SK-N-SH (cell line): ENCODE measurements around the gene DOK4. TPM values are rescaled to one million over a fixed set of nuclear protein-coding genes. Genes with fewer than 3 reads are reported as not detected.

Experiments used
- CTCF ChIA-PET: fragments of 300-600, 350-600 bp; formaldehyde crosslinking; extraction: SDS; loops from one replicate; lab custom pipeline; 2021; lab: Yijun Ruan, JAX
- POLR2A ChIA-PET: fragments of 350-600 bp; sonication (Branson Sonifier 250); formaldehyde crosslinking; extraction: SDS; loops from one replicate; lab custom pipeline; 2020; ENCODE audit warnings: antibody characterized with exemption, inconsistent platforms; lab: Yijun Ruan, JAX
- DNase-seq: peaks from one replicate; pipeline ENCODE4 v3.0.0; 2012
- H2AFZ ChIP-seq: fragments of 200-600 bp; sonication (generic); 2 replicates; pipeline ENCODE4 v1.8.1; 2016; ENCODE audit warnings: antibody characterized with exemption, mild to moderate bottlenecking, low read depth
- H3F3A ChIP-seq: fragments of 200-600 bp; sonication (generic); replicated peaks from 2 replicates; pipeline ENCODE3; 2016; ENCODE audit warnings: antibody characterized with exemption, mild to moderate bottlenecking; ENCODE audit not compliant: insufficient read depth
- H3K27ac ChIP-seq, 2 experiments: fragments of 200-500 bp in 1 of 2; fragments of 200-600 bp in 1 of 2; sonication (Bioruptor generic) in 1 of 2; sonication (generic), shearing (Covaris generic) in 1 of 2; 2 replicates each; pipeline versions ENCODE4 v1.5.1 to v1.6.1; 2014 to 2016; ENCODE audit warnings: low read depth in 2 of 2, inconsistent platforms in 1 of 2, low read length in 1 of 2, mild to moderate bottlenecking in 1 of 2, mixed read lengths in 1 of 2
- H3K27me3 ChIP-seq: fragments of 200-600 bp; sonication (generic), shearing (Covaris generic); 2 replicates; pipeline ENCODE4 v1.6.1; 2016; ENCODE audit warnings: mixed run types; ENCODE audit not compliant: insufficient read depth
- H3K36me3 ChIP-seq, 2 experiments: fragments of 200-500 bp in 1 of 2; fragments of 200-600 bp in 1 of 2; sonication (Bioruptor generic) in 1 of 2; sonication (generic) in 1 of 2; replicated peaks in 1 of 2; 2 replicates each; pipeline versions ENCODE3 to v1.5.1; 2014 to 2016; ENCODE audit warnings: low read length in 1 of 2, mild to moderate bottlenecking in 1 of 2; ENCODE audit not compliant: insufficient read depth in 2 of 2, control insufficient read depth in 1 of 2
- H3K4me1 ChIP-seq, 2 experiments: fragments of 200-500 bp in 1 of 2; fragments of 200-600 bp in 1 of 2; sonication (Bioruptor generic) in 1 of 2; sonication (generic), shearing (Covaris generic) in 1 of 2; 2 replicates each; pipeline versions ENCODE4 v1.5.1 to v1.6.1; 2014 to 2016; ENCODE audit warnings: low read depth in 1 of 2, low read length in 1 of 2, mixed run types in 1 of 2; ENCODE audit not compliant: insufficient read depth in 2 of 2, control insufficient read depth in 1 of 2
- H3K4me2 ChIP-seq: fragments of 200-600 bp; sonication (generic), shearing (Covaris generic); 2 replicates; pipeline ENCODE4 v1.6.1; 2017; ENCODE audit warnings: mixed run types
- H3K4me3 ChIP-seq, 2 experiments: fragments of 200-500 bp in 1 of 2; fragments of 200-600 bp in 1 of 2; sonication (Bioruptor generic) in 1 of 2; sonication (generic), shearing (Covaris generic) in 1 of 2; 2 replicates each; pipeline versions ENCODE4 v1.5.1 to v1.8.1; 2014 to 2016; ENCODE audit warnings: low read depth in 2 of 2, inconsistent platforms in 1 of 2, low read length in 1 of 2, mild to moderate bottlenecking in 1 of 2, mixed read lengths in 1 of 2, moderate library complexity in 1 of 2
- H3K79me2 ChIP-seq: fragments of 200-600 bp; sonication (generic); 2 replicates; pipeline ENCODE4 v1.8.1; 2017; ENCODE audit warnings: mild to moderate bottlenecking; ENCODE audit not compliant: insufficient read depth
- H3K9ac ChIP-seq: fragments of 200-600 bp; sonication (generic); 2 replicates; pipeline ENCODE4 v1.6.1; 2017; ENCODE audit warnings: mixed run types
- H3K9me2 ChIP-seq: fragments of 200-600 bp; sonication (generic); 2 replicates; pipeline ENCODE4 v1.6.1; 2017; ENCODE audit warnings: mixed run types
- H3K9me3 ChIP-seq: fragments of 200-600 bp; sonication (generic); 2 replicates; pipeline ENCODE4 v1.6.1; 2017; ENCODE audit warnings: mixed run types, mild to moderate bottlenecking, moderate library complexity
- H4K20me1 ChIP-seq: fragments of 200-600 bp; sonication (generic); 2 replicates; pipeline ENCODE4 v1.6.1; 2017; ENCODE audit warnings: mild to moderate bottlenecking, mixed run types; ENCODE audit not compliant: insufficient read depth
- CHD2 ChIP-seq: fragments of 150-350 bp; IDR thresholded peaks from 2 replicates; pipeline ENCODE4 v1.6.1; 2018; ENCODE audit warnings: low read length; ENCODE audit not compliant: partially characterized antibody
- ELF1 ChIP-seq: IDR thresholded peaks from 2 replicates; pipeline ENCODE4 v1.4.0; 2012
- EZH2phosphoT487 ChIP-seq: fragments of 200-600 bp; sonication (generic); IDR thresholded peaks from 2 replicates; pipeline ENCODE4 v1.6.1; 2017; ENCODE audit warnings: low read depth, mixed run types, mild to moderate bottlenecking, antibody characterized with exemption, moderate library complexity, borderline replicate concordance
- FOSL2 ChIP-seq: IDR thresholded peaks from 2 replicates; pipeline ENCODE4 v1.4.0; 2012; ENCODE audit warnings: low read depth, mild to moderate bottlenecking, moderate library complexity, borderline replicate concordance
- GATA2 ChIP-seq: sonication (generic); formaldehyde crosslinking; IDR thresholded peaks from 2 replicates; pipeline ENCODE4 v1.5.0; 2020; ENCODE audit warnings: mild to moderate bottlenecking, missing genetic modification reagents
- JUND ChIP-seq: IDR thresholded peaks from 2 replicates; pipeline ENCODE4 v1.4.0; 2012
- MEF2A ChIP-seq: IDR thresholded peaks from 2 replicates; pipeline ENCODE4 v1.4.0; 2012; ENCODE audit warnings: low read depth, borderline replicate concordance
- MXI1 ChIP-seq: IDR thresholded peaks from 2 replicates; pipeline ENCODE4 v1.6.1; 2012; ENCODE audit warnings: mild to moderate bottlenecking, low read depth, low read length, improper control_type of control experiment
- NFIC ChIP-seq: IDR thresholded peaks from 2 replicates; pipeline ENCODE4 v1.4.0; 2012; ENCODE audit warnings: borderline replicate concordance
- NRF1 ChIP-seq: IDR thresholded peaks from 2 replicates; pipeline ENCODE4 v1.6.1; 2012; ENCODE audit warnings: low read depth, mild to moderate bottlenecking, low read length
- RXRA ChIP-seq: IDR thresholded peaks from 2 replicates; pipeline ENCODE4 v1.4.0; 2012; ENCODE audit warnings: low read depth, mild to moderate bottlenecking, borderline replicate concordance
- TCF12 ChIP-seq: IDR thresholded peaks from 2 replicates; pipeline ENCODE4 v1.4.0; 2012
- WGBS: methylation state at CpG from one replicate; pipeline ENCODE4 v1.1.6; 2017; ENCODE audit warnings: low lambda C conversion rate; 5-methylcytosine and 5-hydroxymethylcytosine counted together
- polyA plus RNA-seq, 3 experiments: library from polyadenylated mRNA; depleted of rRNA; stranded (reverse); fragments of >200 nt; gene quantifications; 2 replicates each; pipeline ENCODE4 v1.2.3, GENCODE V29; 2012
- TF ChIP-seq, protein P1 (sequence below): fragments of 150-350 bp; IDR thresholded peaks from 2 replicates; pipeline ENCODE4 v1.6.1; 2017; ENCODE audit warnings: antibody characterized with exemption, low read length, low read depth, borderline replicate concordance
- TF ChIP-seq, protein P2 (sequence below): IDR thresholded peaks from 2 replicates; pipeline ENCODE4 v1.4.0; 2012; ENCODE audit warnings: low read depth, borderline replicate concordance
- TF ChIP-seq, protein P3 (sequence below): fragments of 150-350 bp; IDR thresholded peaks from 2 replicates; pipeline ENCODE4 v1.6.1; 2016; ENCODE audit warnings: mild to moderate bottlenecking, low read depth, low read length
- TF ChIP-seq, protein P4 (sequence below): IDR thresholded peaks from 2 replicates; pipeline ENCODE4; 2012

DOK4 gene
- polyA plus RNA-seq, 1 of the 3 experiments (the other 2 are of a cell fraction): 28.4 TPM

DNA sequence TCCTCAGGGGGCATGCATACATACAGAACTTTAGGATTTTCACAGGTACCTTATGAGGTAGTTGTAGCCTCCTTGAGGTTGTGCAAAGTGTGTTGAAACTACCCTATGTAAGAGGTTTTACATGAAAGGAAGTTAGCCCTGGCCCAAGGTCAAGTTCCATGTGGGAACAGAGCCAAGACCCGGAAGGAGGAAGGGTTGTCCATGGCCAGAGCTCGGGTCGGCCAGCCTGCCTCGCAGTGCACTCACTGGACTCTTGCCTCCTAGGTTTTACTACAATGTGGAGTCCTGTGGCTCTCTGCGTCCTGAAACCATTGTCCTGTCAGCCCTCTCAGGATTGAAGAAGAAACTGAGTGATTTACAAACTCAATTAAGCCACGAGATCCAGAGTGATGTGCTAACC is 15.6 kb downstream of the DOK4 start:
- Histone ChIP-seq H3K79me2 (peaks cover 3% of the 10 kb centered on the region; the same call in 1 of the 2 replicates), H3K4me1 (peaks cover 0 to 60% of the 10 kb centered on the region in 2 experiments; a peak in 2 of 4 replicates), H3F3A (peaks cover 4% of the 10 kb centered on the region), H3K27me3 (no peaks in the 10 kb centered on the region)
- WGBS: 50% methylated on average over 6 of the region's 6 CpGs
- POLR2A ChIA-PET: interaction anchor here (1.0 to 5.1 kb wide), 5 partner anchors 8 to 49 kb away, joined by 4 to 52 read pairs (median 12); partner anchors contain the start of genes DOK4 and POLR2C
- TF ChIP-seq GATA2 (CRISPR knock-in tag) (no peak), ELF1 (no peak), EZH2phosphoT487 (no peak), NFIC (peak; percentile 16; the same call in 1 of the 2 replicates)
- TF ChIP-seq, protein P1, sequence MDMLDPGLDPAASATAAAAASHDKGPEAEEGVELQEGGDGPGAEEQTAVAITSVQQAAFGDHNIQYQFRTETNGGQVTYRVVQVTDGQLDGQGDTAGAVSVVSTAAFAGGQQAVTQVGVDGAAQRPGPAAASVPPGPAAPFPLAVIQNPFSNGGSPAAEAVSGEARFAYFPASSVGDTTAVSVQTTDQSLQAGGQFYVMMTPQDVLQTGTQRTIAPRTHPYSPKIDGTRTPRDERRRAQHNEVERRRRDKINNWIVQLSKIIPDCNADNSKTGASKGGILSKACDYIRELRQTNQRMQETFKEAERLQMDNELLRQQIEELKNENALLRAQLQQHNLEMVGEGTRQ: no peak
- TF ChIP-seq, protein P2, sequence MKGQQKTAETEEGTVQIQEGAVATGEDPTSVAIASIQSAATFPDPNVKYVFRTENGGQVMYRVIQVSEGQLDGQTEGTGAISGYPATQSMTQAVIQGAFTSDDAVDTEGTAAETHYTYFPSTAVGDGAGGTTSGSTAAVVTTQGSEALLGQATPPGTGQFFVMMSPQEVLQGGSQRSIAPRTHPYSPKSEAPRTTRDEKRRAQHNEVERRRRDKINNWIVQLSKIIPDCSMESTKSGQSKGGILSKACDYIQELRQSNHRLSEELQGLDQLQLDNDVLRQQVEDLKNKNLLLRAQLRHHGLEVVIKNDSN: no peak
- TF ChIP-seq, all 33 proteins: peak for 1
- no peaks in the 10 kb centered on the region for H3K9me2 ChIP-seq
- peak; percentile 45 for DNase-seq
- H3K9ac ChIP-seq: no peak overlapping the region
- CTCF ChIA-PET: interaction anchor here (0.7 to 21.0 kb wide), 5 partner anchors 8 to 52 kb away, joined by 3 to 354 read pairs (median 9); partner anchors contain the start of gene POLR2C
- peak overlapping the region in 1 of 2 experiments; percentile 95; a peak in 2 of 4 replicates for H3K27ac ChIP-seq
- no peak overlapping the region for H3K4me2 ChIP-seq
- no peak overlapping the region for H2AFZ ChIP-seq
- H3K4me3 ChIP-seq: no peak overlapping the region
- H3K9me3 ChIP-seq: no peaks in the 10 kb centered on the region
- H4K20me1 ChIP-seq: 0 out of 2 replicates have a peak, but pooled peaks cover 3% of the 10 kb centered on the region
- peaks cover 50 to 81% of the 10 kb centered on the region in 2 experiments for H3K36me3 ChIP-seq

DNA sequence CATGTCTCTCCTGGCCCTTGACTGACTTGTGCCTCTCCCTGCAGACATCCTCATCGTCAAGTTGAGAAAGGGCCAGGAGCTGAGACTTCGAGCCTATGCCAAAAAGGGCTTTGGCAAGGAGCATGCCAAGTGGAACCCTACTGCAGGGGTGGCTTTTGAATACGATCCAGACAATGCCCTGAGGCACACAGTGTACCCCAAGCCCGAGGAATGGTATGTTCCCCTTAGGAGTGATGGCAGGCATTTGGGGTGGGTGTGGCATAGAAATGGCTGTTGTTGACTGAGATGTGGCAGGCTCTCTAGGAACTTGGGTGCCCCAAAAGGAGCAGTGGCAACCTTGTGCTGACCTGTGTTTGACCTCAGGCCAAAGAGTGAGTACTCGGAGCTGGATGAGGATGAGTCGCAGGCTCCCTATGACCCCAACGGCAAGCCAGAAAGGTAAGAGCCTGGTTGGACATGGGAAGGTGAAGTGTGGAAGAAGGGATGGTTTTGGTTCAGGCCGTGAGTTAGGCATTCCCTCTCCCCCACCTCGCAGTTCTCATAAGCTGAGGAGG is 16.3 kb downstream of the DOK4 start:
- WGBS: 84% methylated on average over 9 of the region's 9 CpGs
- DNase-seq: peak; percentile 38
- Histone ChIP-seq H3K79me2 (peaks cover 10% of the 10 kb centered on the region; the same call in 1 of the 2 replicates), H3F3A (peaks cover 4% of the 10 kb centered on the region), H3K9me2 (no peaks in the 10 kb centered on the region), H3K4me2 (no peak overlapping the region), H4K20me1 (0 out of 2 replicates have a peak, but pooled peaks cover 3% of the 10 kb centered on the region), H3K9ac (no peak overlapping the region), H2AFZ (no peak overlapping the region), H3K27ac (peak overlapping the region in 1 of 2 experiments; percentile 95; a peak in 2 of 4 replicates), H3K4me1 (peaks cover 0 to 57% of the 10 kb centered on the region in 2 experiments; a peak in 2 of 4 replicates), H3K36me3 (peaks cover 51 to 88% of the 10 kb centered on the region in 2 experiments), H3K9me3 (no peaks in the 10 kb centered on the region), H3K27me3 (no peaks in the 10 kb centered on the region), H3K4me3 (no peak overlapping the region)
- CTCF ChIA-PET: interaction anchor here (1.4 to 21.0 kb wide), 3 partner anchors 8 to 44 kb away, joined by 3 to 354 read pairs (median 10); partner anchors contain the start of gene POLR2C
- TF ChIP-seq, protein P3, sequence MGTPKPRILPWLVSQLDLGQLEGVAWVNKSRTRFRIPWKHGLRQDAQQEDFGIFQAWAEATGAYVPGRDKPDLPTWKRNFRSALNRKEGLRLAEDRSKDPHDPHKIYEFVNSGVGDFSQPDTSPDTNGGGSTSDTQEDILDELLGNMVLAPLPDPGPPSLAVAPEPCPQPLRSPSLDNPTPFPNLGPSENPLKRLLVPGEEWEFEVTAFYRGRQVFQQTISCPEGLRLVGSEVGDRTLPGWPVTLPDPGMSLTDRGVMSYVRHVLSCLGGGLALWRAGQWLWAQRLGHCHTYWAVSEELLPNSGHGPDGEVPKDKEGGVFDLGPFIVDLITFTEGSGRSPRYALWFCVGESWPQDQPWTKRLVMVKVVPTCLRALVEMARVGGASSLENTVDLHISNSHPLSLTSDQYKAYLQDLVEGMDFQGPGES: no peak
- TF ChIP-seq CHD2 (no peak), TCF12 (no peak), RXRA (no peak), MXI1 (no peak), NRF1 (no peak), JUND (no peak), MEF2A (no peak), FOSL2 (no peak)
- TF ChIP-seq, protein P4, sequence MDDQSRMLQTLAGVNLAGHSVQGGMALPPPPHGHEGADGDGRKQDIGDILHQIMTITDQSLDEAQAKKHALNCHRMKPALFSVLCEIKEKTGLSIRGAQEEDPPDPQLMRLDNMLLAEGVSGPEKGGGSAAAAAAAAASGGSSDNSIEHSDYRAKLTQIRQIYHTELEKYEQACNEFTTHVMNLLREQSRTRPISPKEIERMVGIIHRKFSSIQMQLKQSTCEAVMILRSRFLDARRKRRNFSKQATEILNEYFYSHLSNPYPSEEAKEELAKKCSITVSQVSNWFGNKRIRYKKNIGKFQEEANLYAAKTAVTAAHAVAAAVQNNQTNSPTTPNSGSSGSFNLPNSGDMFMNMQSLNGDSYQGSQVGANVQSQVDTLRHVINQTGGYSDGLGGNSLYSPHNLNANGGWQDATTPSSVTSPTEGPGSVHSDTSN: no peak
- POLR2A ChIA-PET: interaction anchor here (1.2 to 4.3 kb wide), 3 partner anchors 8 to 49 kb away, joined by 4 to 52 read pairs (median 12); partner anchors contain the start of gene POLR2C
